HG02642 (cell line): ENCODE data around the gene RIN2.
"Not testable (repeated sequence)": the region's sequence is repeated elsewhere in the genome, so short reads cannot be mapped to it uniquely, and the experiment has no call there.

Experiments used
- ATAC-seq: cut with Tn5 transposase; IDR thresholded peaks from one replicate; pipeline ENCODE4 v1.9.1; 2021; ENCODE audit warnings: mild to moderate bottlenecking; ENCODE audit not compliant: unreplicated experiment, poor library complexity

RIN2 gene

GRCh38 chr20:19738951-19739350, 19.1 kb upstream of the RIN2 start:
- no peak for ATAC-seq

DNA sequence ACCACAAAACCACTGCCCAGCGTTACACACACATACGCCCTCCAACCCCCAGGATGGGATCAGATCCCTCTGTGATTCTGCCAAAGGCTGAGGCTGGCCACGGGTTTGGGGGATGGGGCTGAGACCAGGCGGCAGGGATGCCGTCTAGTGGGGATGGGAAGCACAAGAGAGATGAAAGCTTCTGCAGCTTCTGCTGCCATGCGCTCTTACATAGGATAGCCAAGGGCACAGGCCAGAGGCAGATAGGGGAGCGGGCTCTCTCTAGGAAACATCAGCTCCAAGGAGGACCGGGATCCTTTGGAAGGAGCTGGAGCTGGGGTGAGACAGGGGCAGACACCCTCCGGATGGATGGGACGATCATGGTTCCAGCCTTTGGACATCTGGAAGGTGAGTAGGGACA, 18.7 kb upstream of the RIN2 start:
- ATAC-seq: no peak

- no peak for ATAC-seq
These were observed 17.5 kb upstream of the RIN2 start for GRCh38 chr20:19740512-19740911.

GRCh38 chr20:19741924-19742323, 16.1 kb upstream of the RIN2 start:
- no peak for ATAC-seq

GRCh38 chr20:19742974-19743639, 15.0 kb upstream of the RIN2 start:
- ATAC-seq: no peak

GRCh38 chr20:19743640-19743995, 14.4 kb upstream of the RIN2 start:
- ATAC-seq: no peak

GRCh38 chr20:19745106-19745505, 13.0 kb upstream of the RIN2 start:
- ATAC-seq: no peak

GRCh38 chr20:19745584-19745983, 12.5 kb upstream of the RIN2 start:
- no peak for ATAC-seq

GRCh38 chr20:19746396-19746795, 11.7 kb upstream of the RIN2 start:
- ATAC-seq: no peak

DNA sequence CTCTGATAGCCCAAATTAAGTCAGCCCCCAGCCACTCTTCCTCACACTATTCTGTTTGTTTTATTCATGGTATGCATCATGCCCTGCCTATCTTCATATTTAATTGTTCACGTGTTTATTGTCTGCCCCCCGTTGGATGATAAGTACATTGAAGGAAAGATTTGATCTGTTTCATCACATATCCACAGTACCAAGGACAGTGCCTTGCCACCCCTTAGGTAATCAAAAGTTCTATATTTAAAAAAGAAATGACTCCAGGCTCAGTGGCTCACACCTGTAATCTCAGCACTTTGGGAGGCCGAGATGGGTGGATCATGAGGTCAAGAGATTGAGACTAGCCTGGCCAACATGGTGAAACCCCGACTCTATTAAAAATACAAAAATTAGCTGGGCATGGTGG, 10.2 kb upstream of the RIN2 start:
- no peak for ATAC-seq

GRCh38 chr20:19748681-19749080, 9.4 kb upstream of the RIN2 start:
- no peak for ATAC-seq

- no peak for ATAC-seq
These were observed 8.4 kb upstream of the RIN2 start for GRCh38 chr20:19749618-19750071.

GRCh38 chr20:19750101-19750606, 7.9 kb upstream of the RIN2 start:
- no peak for ATAC-seq

DNA sequence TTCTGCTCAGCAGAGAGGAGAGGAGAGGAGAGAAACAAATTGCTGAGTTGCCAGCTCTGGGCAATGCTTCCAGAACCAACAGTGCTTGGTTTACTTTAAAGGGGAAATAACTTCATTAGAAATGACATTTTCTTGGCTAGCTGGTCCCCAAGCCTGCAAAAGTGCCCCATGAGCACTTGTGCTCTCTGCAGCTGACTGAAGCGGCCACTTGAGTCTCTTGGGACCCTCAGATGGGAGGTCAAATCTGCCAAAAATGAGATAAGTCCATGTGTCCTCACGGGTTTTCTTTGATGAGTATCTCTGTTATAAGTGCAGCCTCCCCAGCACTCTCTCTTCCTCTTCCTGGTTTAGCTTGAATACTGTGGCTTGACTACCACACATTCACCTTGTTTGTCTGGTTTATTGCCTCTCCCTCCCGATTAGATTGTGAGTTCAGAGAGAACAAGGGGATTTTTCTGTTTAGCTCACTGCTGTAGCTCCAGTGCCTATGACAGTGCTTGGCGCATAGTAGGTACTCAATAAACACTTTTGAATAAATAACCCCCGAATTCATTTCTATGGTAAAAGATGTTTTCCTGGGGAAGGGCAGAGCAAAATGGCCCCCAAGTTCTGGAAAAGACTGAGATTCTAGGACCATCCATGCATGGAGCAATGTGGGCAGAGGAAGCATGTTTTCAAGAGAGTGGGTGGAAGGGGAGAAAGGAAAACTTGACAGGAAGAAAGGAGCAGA, 7.0 kb upstream of the RIN2 start:
- ATAC-seq: no peak

GRCh38 chr20:19754201-19754600, 3.9 kb upstream of the RIN2 start:
- not testable (repeated sequence) for ATAC-seq

- no peak for ATAC-seq
These were observed 1.1 kb upstream of the RIN2 start for GRCh38 chr20:19756761-19757486.

DNA sequence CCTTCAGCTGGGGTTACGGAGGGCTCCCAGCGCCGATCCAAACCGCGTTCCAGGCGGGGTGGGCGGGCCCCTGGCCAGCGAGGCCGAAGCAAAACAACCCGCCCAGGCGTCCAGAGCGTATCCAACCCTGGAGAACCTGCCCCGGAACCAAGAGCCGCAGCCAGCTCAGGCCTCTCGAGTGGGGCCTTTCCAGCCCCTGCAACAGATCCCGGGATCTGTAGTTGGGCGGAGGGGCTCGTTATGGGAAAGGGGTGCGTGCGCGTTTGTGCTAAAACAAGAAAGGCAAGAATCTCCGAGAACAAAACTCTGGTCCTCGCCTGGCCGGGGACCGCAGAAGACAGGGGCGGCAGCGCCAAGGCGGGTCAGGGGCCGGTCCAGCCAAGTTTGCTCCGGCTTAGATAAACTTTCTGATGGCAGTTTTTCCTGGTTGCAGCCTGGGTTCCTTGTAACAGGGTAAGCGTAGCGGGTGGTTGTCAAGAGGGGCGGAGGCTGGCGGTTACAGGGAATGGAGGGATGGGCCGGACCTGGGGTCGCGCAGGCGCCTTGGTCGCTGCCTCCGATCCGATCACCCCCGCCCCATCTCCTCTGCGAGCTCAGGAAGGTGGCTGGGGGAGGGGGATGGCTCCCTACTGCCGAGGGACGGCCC, 448 bp upstream of the RIN2 start:
- ATAC-seq: no peak

DNA sequence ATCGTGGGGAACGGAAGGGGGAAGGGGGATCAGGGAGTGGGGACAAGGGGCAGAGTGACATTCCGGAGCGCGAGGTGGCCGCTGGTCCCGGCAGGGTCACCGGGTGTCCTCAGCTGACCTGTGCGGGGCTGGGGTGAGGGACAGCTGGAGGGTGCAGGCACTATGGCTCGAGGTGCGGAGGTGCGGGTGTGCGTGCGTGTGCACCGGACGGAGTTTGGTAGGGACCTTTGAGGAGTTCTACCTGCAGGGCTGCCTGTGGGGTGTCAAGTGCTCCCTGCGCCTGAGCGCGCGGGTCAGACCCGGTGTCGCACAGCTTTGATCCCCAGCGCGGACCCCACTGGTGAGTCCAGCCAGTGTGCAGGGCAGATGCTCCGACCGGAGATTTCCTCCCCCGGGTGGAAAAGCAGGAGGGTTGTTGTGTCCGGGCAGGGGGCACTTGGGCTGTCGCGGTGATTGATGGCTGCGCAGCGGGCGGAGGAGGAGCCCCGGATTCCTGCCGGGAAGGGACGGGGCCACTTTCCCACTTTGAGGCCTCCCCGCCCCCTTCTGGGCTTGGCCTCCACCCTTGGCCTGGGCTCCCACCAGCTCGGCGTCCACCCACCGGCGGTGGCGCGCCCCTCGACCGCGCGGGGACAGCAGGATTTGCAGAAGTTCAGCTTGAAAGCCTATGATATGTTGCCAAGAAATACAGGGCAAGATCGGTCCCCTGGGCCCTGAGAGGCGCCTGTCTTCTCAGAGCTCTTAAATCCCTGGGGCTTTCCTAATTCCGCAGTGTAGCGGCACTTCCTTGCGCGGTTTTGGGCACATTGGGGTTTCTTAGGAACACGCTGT, 658 bp downstream of the RIN2 start:
- no peak for ATAC-seq

DNA sequence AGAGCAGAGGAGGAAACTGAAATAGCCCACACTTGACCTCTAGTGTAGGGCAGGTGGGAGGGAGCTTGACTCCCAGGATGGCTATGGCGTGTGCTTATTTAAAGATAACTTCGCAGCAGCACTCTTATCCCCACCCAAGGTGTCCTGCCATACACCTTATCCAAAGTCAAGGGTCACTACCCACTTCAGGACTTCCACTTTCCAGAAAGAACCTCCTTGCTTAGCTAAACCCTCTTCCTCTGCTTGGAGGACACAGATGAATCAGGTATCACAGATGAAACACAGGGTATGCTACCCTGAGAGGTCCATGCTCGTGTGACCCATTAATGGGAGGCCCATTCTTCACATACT, 2.3 kb downstream of the RIN2 start:
- ATAC-seq: no peak

- ATAC-seq: no peak
These were observed 3.3 kb downstream of the RIN2 start for GRCh38 chr20:19761326-19761725.
